ENCODE results near the gene LTB. TPM values are rescaled to one million over a fixed set of nuclear protein-coding genes. Genes with fewer than 3 reads are reported as not detected.

Gene LTB
- total and polyA plus RNA-seq, 8 donors: 1.5 to 13.7 (median 3.4) TPM

DNA sequence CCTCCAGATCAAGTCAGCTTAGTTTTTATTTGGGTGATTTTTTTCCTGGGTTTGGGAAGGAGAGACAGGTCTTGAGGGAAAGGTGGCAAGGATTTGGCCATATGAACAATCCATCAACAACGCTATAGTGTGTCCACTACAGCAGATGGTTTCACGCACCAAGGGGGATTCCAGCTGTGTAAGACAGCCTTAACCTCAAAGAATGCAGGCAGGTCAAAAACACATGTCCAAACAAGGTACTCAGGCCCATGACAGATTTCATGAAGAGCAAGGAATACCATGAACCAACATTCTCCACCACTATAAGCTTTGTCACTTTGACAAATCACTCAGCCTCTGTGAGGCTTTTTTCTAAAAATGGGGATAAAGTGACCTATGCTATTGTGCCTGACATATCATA lies 34.8 kb upstream of the LTB start:
- no peaks in the 10 kb centered on the region for H3K27me3 ChIP-seq
- intact Hi-C loops (cut with DNase I): no loop called here
- no peaks in the 10 kb centered on the region for H3K9me3 ChIP-seq
- no peak for ATAC-seq
- H3K36me3 ChIP-seq: no peaks in the 10 kb centered on the region
- H3K4me3 ChIP-seq: peak overlapping the region in 1 of 2 donors; percentile 51
- H3K27ac ChIP-seq: no peak overlapping the region
- DNase-seq: no peak
- TF ChIP-seq, protein P1, sequence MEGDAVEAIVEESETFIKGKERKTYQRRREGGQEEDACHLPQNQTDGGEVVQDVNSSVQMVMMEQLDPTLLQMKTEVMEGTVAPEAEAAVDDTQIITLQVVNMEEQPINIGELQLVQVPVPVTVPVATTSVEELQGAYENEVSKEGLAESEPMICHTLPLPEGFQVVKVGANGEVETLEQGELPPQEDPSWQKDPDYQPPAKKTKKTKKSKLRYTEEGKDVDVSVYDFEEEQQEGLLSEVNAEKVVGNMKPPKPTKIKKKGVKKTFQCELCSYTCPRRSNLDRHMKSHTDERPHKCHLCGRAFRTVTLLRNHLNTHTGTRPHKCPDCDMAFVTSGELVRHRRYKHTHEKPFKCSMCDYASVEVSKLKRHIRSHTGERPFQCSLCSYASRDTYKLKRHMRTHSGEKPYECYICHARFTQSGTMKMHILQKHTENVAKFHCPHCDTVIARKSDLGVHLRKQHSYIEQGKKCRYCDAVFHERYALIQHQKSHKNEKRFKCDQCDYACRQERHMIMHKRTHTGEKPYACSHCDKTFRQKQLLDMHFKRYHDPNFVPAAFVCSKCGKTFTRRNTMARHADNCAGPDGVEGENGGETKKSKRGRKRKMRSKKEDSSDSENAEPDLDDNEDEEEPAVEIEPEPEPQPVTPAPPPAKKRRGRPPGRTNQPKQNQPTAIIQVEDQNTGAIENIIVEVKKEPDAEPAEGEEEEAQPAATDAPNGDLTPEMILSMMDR (IDR thresholded peaks at IDR 0.05): no peak
- peaks cover 7 to 44% of the 10 kb centered on the region in 2 donors for H3K4me1 ChIP-seq

DNA sequence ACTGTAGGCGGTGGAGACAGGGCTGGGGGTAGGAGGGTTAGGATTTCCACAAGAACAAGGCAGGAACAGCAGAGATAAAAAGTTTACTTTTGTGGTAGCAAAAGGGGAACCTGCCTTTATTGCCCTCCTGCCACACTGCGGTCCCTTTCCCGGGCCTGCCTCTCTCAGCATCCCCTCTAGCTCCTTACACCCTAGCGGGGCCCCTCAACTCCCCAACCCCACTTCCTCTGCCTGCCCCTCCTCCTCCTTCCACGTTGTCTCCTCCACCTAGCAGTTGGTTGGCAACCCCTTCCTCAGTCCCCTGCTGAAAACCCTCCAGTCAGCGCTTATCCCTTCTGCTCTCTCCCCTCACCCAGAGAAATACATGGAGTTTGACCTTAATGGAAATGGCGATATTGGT lies 33.5 kb upstream of the LTB start:
- peaks cover 0 to 35% of the 10 kb centered on the region in 2 donors for H3K4me1 ChIP-seq
- TF ChIP-seq, protein P1 (IDR thresholded peaks at IDR 0.05): no peak
- H3K4me3 ChIP-seq: peak overlapping the region in 1 of 2 donors; percentile 51
- H3K27ac ChIP-seq: peak overlapping the region; percentile 13 to 89
- ATAC-seq (no peak), DNase-seq (peak in 1 of 4 donors; percentile 84)
- H3K9me3 ChIP-seq: no peaks in the 10 kb centered on the region
- no peaks in the 10 kb centered on the region for H3K27me3 ChIP-seq
- no peaks in the 10 kb centered on the region for H3K36me3 ChIP-seq
- intact Hi-C loops (cut with DNase I): no loop called here

- no peaks in the 10 kb centered on the region for H3K9me3 ChIP-seq
- H3K27ac ChIP-seq: peak within 1 kb of the TSS; percentile 26 to 89
- no peaks in the 10 kb centered on the region for H3K36me3 ChIP-seq
- peak within 1 kb of the TSS in 1 of 2 donors; percentile 51 for H3K4me3 ChIP-seq
- intact Hi-C loops (cut with DNase I): no loop called here
- H3K4me1 ChIP-seq: peaks cover 0 to 35% of the 10 kb centered on the region in 2 donors
- peak in 1 of 4 donors; percentile 55 for DNase-seq
- H3K27me3 ChIP-seq: no peaks in the 10 kb centered on the region
- ATAC-seq: peak; percentile 19
- TF ChIP-seq, protein P1 (IDR thresholded peaks at IDR 0.05): no peak
Measured at GRCh38 chr6:31614684-31615578, 32.7 kb upstream of the LTB start, which contains the start of gene AIF1. Gene AIF1 (plus strand): TSS chr6:31615234. CDS start chr6:31615330, 96 bp downstream.

DNA sequence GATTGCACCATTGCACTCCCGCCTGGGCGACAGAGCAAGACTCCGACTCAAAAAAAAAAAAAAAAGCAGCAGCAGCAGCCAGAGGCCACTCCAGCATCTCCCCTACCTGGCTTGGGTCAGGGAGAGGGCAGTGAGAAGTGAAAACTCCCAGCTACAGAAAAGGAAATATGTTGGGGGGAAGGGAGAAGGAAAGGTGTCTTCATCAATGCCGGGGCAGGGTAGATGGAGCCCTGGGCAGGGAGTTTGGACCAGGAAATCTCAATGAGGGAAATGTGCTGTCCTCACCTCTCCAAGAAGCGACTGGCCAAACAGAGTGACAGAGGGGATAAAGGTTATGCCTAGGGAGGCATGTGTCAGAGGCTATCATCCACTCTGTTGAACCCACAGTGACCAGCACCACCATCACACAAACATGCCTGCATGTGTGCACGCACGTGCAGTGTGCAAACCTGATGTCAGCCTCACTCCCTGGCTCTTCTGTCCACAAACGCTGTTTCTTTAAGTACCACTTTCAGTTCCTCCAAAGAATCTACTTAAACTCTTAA lies 31.9 kb upstream of the LTB start:
- Histone ChIP-seq H3K27me3 (no peaks in the 10 kb centered on the region), H3K4me1 (peaks cover 0 to 29% of the 10 kb centered on the region in 2 donors), H3K27ac (peak overlapping the region; percentile 26 to 89), H3K4me3 (peak overlapping the region in 1 of 2 donors; percentile 51), H3K36me3 (no peaks in the 10 kb centered on the region), H3K9me3 (no peaks in the 10 kb centered on the region)
- TF ChIP-seq, protein P1 (IDR thresholded peaks at IDR 0.05): no peak
- ATAC-seq (peak; percentile 68), DNase-seq (peak in 1 of 4 donors; percentile 55)
- intact Hi-C loops (cut with DNase I): no loop called here

GRCh38 chr6:31610968-31611367 lies 28.7 kb upstream of the LTB start:
- no peaks in the 10 kb centered on the region for H3K27me3 ChIP-seq
- TF ChIP-seq, protein P1 (IDR thresholded peaks at IDR 0.05): no peak
- DNase-seq (no peak), ATAC-seq (no peak)
- H3K27ac ChIP-seq: no peak overlapping the region
- intact Hi-C loops (cut with DNase I): no loop called here
- no peaks in the 10 kb centered on the region for H3K36me3 ChIP-seq
- H3K4me3 ChIP-seq: no peak overlapping the region
- H3K4me1 ChIP-seq: peaks cover 0 to 17% of the 10 kb centered on the region in 2 donors
- H3K9me3 ChIP-seq: no peaks in the 10 kb centered on the region

Data from left lung (tissue), 10 donors.